Thyroid gland (tissue), 4 donors: ENCODE measurements around the gene HSD17B11.
"Not testable (repeated sequence)": the region's sequence is repeated elsewhere in the genome, so short reads cannot be mapped to it uniquely, and the experiment has no call there.

ENCODE experiments used
- CTCF ChIP-seq, 6 experiments: fragments of 200-600 bp in 3 of 6; fragments of 450-650 bp in 3 of 6; sonication (generic) in 3 of 6; IDR thresholded peaks; one replicate each; pipeline ENCODE4 v1.5.1; 2016 to 2019; ENCODE audit warnings: antibody characterized with exemption in 6 of 6, mild to moderate bottlenecking in 2 of 6, inconsistent platforms in 1 of 6, moderate library complexity in 1 of 6
- POLR2A ChIP-seq, 2 donors: fragments of 450-650 bp; IDR thresholded peaks; one replicate each; pipeline ENCODE4 v1.6.1; 2017; ENCODE audit warnings: antibody characterized with exemption in 2 of 2, mild to moderate bottlenecking in 2 of 2, moderate library complexity in 1 of 2

- TF ChIP-seq CTCF, POLR2A (IDR thresholded peaks at IDR 0.05): not testable (repeated sequence)
Measured at GRCh38 chr4:87424099-87424543, 33.1 kb upstream of the HSD17B11 start.
